A549 (cell line): ENCODE results near the gene KRT77.

ENCODE experiments used
- CTCF ChIP-seq: fragments of >200 bp; sonication (Bioruptor Twin); formaldehyde crosslinking; IDR thresholded peaks from 3 replicates; pipeline ENCODE4 v1.5.1; 2016
- E2F6 ChIP-seq: IDR thresholded peaks from 2 replicates; pipeline ENCODE4 v1.6.1; 2012; ENCODE audit warnings: low read depth, borderline replicate concordance
- EP300 ChIP-seq, 2 experiments: fragments of >200 bp; sonication (Bioruptor Twin); formaldehyde crosslinking; IDR thresholded peaks; 2 replicates in 1 of 2; 3 replicates in 1 of 2; pipeline ENCODE4 v1.6.1; 2016 to 2017
- JUN ChIP-seq, 2 experiments: fragments of >200 bp; sonication (Bioruptor Twin); formaldehyde crosslinking; IDR thresholded peaks; 2 replicates in 1 of 2; 3 replicates in 1 of 2; pipeline ENCODE4 v1.6.1; 2016 to 2017
- JUNB ChIP-seq: fragments of >200 bp; sonication (Bioruptor Twin); formaldehyde crosslinking; IDR thresholded peaks from 2 replicates; pipeline ENCODE4 v1.6.1; 2016
- MAX ChIP-seq: IDR thresholded peaks from 2 replicates; pipeline ENCODE4 v1.6.1; 2012

GRCh38 chr12:52662918-52663229 lies 40.5 kb downstream of the KRT77 start:
- TF ChIP-seq EP300 (IDR thresholded peaks at IDR 0.05) (no peak), CTCF (no peak), MAX (no peak), JUN (IDR thresholded peaks at IDR 0.05) (no peak), E2F6 (no peak), JUNB (no peak)
